ENCODE data around the gene CXorf49B.

CXorf49B gene

DNA sequence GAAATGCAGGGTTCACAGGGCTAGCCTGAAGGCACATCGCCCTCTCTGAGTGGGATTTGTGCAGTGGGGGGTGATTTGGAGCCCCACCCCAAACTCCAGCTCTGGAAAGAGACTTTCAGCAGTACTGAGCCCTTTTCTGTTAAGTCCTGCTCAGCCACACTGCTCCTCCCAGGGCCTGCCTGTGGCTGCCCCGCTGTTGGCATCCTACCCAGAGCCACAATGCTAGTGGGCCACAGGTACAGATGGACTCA lies 52.7 kb downstream of the CXorf49B start:
- DNase-seq (ENCODE audit: low read depth): no peak

Measured in stimulated activated CD8-positive, alpha-beta memory T cell treated with anti-CD3 and anti-CD28 coated beads, Interleukin-7, amount 100 ng/mL, for 24 hours (primary cell).